NCI-H82 (cell line): ENCODE measurements around the gene RCCD1.

Experiments used
- DNase-seq: peaks from one replicate; lab custom pipeline; 2025; lab: John Stamatoyannopoulos, UW

Gene RCCD1

DNA sequence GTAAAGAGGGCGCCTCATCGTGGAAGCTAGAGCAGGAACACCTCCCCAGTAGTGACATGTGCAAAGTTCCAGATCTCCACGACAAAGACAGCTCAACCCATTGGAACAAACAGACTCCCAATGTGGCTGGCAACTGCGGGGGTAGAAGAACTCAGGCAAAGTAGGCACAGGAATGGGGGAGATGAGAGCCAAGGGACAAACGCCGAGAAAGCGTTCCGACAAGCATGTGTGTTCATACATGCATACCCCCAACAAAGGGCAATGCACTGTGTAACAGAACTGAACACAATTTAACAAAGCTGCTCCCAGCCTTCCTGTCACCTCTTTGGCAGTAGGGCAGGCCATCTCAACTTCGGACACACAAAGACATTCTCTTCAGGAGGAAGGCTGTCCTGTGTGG, 11.6 kb downstream of the RCCD1 start:
- DNase-seq = no peak

DNA sequence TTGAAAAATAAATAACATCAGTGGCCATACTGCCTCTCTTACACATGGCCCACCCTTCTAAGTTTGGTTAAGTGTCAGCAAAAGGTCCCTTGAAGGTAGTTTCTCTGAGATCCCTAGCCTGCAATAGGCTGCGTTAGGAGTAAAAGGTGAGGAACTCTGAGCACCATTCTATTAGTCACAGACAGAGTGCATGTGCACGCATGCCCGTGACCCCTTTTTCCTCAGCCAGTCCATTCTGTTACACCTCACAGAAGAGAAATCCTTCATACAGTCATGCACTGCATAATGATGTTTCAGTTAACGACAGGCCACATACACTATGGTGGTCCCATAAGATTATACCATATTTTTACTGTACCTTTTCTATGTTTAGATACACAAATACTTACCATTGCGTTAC, 12.5 kb downstream of the RCCD1 start:
- DNase-seq = no peak

DNA sequence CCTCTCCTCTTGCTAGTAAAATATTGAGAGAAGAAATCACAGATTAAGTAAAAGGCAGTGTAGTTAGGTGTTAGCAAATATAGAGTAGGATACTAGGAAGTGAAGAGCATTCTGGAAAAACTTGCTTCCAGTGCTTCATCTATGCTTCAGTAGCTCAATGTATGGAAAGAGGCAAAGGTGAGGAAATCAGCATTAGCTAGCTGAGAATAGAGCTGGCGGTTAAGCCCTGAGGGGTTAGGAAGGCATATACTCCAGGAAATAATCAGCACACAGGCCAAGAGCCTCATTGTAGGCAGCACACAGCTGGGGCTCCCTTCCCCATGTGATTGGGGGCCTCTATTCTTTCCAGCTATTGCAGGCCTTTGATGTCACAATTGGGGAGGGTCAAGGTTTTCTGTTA, 13.8 kb downstream of the RCCD1 start:
- no peak for DNase-seq

DNA sequence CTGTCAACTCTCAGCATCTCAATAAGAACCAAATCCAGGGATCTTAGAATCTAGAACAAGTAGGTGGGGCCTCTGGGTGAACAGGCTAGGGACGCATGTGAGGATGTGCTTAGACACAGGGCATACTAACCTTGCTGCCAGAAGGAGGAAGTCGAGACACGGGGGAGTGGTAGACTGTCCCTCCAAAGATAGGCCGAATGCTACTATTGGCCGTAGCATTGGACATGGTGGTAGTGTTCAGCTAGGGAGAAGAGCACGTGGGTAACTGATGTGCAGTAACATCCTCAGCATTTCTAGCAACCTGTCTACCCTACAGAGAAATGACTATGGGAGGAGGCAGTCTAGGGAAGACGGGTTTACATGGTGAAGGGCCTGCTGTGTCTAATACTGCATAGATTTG, 15.6 kb downstream of the RCCD1 start:
- no peak for DNase-seq

DNA sequence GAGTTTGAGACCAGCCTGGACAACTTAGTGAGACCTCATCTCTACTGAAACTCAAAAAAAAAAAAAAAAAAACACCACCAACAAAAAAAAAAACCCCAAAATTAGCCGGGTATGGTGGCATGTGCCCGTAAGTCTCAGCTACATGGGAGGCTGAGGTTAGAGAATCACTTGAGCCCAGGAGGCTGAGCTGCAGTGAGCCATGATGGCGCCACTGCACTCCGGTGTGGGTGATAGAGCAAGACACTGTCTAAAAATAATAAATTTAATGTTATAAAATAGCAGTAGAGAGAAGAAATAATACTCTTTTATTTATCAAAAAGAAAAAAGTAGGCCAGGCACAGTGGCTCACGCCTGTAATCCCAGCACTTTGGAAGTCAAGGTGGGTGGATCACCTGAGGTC, 17.4 kb downstream of the RCCD1 start:
- DNase-seq = no peak

DNA sequence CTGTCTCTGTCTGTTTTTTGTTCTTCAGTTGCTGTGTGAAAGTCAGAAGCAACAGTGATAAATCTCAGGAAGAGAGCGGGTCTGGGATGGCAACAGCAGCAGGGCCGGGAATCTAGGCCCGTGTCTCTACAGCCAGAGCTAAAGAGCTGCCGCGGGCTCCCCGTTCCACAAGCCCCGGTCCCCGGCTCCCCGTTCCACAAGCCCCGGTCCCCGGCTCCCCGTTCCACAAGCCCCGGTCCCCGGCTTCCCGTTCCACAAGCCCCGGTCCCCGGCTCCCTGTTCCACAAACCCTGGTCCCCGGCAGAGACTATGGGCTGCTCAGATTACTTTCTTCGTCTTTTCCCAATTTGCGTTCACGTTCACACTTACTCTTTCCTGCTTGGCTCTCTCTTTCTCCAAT, 19.5 kb downstream of the RCCD1 start:
- no peak for DNase-seq

DNA sequence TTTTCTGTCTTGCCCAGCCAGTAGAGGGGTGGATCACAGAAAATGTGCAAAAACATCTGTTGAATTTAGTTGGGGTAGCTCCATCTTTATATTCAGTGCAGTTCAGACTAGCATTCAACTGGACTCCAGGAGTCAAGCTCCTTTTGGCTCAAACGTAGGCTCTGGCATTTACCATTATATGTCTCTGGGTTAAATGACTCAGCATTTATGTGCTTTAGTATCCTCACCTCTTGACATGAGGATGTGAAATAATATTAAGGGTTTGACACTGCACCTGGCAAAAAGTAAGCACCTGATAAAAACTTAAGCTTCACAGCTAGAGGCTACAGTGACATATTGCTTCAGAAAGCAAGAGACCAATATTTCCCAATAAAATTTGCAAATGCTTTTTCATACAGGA, 24.9 kb downstream of the RCCD1 start:
- DNase-seq = no peak

DNA sequence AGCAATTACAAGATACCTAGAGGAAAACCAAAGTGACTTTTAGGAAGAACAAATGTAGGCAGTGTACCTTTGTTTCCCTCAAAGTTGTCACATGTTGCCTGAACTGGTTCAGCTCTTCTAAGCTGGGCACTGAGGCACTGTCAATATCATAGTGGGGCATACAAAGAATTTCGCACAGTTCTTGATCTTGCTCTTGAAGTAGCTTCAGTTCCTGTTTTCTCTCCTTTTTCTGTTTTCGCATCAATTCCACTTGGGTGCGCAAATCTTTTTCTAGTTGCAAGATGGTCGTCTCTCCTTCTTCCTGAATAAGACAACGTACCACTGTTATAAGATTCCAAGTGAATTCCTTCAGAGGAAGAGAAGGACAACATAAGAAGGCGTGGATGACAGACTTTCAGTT, 27.0 kb downstream of the RCCD1 start:
- DNase-seq = no peak

DNA sequence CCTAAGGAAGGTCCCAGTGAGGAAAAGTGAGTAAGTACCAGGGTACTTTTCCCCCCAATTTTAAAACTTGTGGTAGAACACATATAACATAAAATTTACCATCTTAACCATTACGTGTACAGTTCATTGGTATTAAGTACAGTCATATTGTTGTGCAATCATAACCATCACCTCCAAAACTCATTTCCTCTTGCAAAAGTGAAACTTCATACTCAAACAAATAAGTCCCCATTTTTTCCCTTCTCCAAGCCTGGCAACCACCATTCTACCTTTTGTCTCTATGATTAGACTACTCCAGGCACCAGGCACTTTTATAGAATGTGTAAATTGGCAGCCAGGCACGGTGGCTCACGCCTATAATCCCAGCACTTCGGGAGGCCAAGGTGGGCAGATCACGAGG, 27.5 kb downstream of the RCCD1 start:
- no peak for DNase-seq

DNA sequence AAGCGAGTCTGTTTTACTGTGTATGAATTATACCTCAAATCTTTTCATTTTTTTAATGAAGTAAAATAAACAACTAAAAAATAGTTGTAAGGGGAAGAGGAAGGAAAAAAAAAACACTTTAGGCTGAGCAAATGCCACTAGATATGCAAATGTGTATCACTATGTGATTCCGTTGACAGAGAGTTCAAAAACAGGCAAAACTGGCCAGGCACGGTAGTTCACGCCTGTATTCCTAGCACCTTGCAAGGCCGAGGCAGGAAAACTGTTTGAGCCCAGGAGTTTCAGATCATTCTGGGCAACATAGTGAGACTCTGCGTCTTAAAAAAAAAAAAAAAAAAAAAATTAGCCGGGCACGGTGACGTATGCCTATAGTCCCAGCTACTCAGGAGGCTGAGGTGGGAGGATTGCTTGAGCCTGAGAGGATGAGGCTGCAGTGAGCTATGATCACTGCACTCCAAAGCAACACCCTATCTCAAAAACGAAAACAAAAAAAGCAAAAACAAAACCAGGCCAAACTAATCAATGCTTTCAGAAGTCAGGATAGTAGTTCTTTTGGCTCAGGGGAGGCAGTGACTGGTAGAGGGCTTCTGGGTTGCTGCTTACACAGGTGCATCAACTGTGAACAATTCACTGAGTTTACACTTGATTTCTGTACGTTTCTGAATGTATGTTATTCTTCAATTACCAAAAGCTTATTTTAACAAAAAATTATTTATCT, 32.3 kb downstream of the RCCD1 start:
- no peak for DNase-seq

DNA sequence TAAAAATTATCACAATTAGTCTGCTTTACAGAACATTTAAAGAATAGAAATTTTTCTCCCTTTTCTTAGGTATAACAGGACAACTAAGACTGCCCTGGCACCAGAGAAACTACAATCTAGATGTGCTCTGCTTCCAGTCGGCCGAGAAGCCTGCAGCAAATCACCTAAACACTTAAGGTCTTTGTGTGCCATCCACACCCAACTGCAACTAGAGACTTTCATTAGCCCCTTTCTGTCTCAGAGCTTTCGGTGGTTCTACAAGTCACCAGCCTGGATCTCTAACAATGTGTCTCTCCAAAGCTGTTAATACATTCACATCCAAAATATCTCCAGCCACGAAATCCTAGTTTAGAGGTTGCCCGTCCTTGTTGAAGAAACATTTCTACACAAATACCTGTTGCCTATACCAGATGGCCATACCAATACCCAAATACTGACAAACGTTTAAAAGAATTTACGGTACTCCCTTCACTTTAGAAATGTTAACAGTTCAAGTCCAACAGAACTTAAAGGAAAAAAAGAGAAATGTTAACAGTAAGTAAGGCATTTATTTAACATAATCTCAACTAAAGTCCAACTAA, 33.0 kb downstream of the RCCD1 start:
- DNase-seq = no peak

DNA sequence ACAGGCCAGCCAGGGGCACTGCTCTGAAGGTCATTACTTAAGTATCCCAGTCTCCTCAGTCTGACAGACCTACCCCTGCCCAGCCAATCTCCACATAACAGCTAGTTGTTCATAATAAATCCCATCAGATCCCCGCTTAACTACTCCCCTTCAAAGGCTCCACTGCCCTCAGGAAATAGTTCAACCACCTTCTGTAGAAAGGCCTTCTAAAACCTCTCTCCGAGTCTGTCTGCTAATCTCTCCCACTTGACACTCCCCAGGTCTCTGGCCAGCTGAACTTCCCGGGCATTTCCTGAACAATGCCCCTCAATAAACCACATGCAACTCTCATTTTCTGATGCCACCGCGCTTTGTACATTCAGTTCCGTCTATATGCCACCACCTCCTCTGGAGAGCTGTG, 33.6 kb downstream of the RCCD1 start:
- DNase-seq = peak; percentile 69

DNA sequence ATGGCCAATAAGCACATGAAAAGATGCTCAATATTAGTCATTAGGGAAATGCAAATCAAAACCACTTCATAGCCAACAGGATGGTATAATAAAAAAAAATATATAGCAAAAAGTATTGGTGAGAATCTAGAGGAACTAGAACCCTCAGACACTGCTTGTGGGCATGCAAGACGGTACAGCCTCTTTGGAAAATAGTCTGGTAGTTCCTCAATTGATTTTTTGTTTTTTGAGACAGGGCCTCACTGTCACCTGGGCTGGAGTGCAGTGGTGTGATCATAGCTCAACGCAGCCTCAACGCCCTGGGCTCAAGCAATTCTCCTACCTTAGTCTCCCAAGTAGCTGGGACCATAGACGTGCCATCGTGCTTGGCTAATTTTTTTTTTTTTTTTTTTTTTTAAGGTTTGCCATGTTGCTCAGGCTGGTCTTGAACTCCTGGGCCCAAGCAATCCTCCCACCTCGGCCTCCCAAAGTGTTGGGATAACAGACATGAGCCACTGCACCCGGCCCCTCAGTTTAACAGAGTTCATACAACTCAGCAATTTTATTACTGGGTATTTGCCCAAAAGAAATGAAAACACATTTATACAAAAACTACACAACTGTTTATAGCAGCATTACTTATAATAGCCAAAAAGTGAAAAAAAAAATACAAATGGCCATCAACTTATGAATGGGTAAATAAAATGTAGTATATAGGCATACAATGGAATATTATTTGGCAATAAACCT, 34.5 kb downstream of the RCCD1 start:
- DNase-seq = no peak

DNA sequence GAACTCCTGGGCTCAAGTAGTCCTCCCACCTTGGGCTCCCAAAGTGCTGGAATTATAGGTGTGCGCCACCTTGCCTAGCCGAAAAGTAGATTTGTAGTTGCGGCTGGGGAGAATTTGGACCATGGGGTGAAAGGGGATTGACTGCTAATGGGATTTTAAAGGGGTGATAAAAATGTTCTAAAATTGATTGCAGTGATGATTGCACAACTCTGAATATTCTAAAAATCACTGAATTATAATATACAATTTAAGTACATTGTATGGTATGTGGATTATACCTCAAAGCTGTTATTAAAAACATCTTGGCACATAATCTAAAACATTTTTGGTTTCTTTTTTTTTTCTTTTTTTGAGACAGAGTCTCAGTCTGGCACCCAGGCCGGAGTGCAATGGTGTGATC, 35.8 kb downstream of the RCCD1 start:
- DNase-seq = no peak

DNA sequence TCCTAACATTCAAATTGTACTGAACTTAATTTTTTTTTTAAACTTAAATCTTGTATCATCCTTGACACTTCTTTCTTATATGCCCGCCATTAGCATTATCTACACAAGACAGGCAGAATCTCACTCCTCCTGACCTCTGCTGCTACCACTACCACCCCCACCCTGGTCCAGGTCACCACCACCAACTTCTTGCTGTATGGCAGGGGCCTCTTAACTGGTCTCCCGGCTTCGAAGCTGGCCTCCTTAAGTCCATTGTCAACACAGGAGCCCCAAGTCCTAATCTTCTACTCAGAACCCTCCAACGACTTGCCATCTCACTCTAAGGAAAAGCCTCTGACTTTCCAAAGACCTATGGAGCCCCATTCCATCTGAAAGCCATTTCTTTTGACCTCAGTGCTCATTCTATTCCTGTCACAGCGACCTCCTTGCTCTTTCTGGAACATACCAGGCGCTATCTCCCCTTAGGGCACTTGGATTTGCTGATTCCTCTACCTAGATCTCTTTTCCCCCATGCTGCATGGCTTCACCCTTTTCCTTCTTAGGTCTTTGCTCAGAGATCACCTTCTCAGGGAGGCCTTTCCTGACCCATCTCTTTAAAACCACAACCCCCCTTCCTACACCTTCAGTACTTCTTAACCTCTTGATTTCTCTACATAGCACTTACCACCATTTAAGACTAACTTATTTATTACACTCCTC, 37.1 kb downstream of the RCCD1 start:
- peak; percentile 13 for DNase-seq

DNA sequence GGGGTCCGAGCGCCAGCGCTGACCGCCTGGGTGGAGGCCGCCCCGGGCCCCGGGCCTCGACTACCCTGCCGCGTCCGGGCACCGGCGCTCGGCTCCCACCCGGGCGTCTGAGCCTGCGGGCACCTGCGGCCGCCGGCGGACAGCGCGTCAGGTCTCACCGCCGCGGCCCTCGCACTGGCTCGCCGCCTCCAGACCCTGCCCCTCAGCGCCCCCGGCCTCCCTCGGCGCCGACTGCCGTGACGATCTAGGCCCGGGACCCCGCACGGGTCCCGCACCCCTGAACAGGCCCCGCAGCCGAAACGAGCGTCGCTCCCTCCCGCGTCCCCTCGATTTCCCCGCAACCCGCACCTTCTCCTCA, 39.4 kb downstream of the RCCD1 start:
- DNase-seq = peak; percentile 47

DNA sequence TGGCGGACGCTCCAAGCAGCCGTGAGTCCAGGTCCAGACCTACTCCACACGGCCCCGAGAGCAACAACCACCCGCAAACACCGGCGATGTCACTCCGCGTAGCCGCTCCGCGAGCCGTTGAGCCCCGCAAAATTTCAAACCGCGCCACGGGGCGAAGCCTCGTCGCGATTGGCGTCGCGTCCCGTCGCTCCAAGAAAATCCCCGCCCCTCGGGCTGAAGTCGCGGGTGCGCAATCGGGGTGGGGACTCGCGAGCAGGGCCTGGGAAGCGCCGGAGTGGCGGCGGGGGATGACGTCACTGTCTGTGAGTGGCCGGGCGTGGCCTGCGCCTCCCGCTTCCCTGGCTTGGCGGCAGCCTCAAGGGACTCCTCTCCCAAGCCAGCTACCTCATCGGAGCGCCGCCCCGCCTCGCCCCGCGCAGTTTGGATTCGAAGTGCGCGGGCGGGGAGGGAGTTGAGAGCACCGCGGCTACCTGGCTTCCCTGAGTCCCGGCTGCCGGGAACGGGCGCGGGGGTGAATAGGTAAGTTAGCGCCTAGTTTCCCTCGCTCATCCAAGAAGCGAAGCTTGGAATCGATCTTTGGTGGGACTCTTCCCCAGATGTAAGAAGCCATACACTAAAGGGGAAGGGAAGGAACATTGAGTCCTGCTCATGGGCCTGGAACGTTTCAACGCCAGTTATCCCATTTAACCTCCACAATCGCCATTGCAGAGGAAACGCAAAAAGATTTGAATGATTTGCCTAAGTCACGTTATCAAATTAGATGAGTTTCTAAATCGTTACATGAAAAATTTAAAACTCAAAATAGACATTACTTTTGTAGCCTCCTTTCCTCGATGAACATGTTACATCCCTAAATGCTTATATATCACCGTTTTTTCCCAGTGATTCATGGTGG, 40.0 kb downstream of the RCCD1 start, which contains the start of gene PRC1:
TSS of gene PRC1 (minus strand) at position 119 of the 895 bp plus-strand sequence. CDS start at position 1, 118 bp downstream.
- peak; percentile 99 for DNase-seq

DNA sequence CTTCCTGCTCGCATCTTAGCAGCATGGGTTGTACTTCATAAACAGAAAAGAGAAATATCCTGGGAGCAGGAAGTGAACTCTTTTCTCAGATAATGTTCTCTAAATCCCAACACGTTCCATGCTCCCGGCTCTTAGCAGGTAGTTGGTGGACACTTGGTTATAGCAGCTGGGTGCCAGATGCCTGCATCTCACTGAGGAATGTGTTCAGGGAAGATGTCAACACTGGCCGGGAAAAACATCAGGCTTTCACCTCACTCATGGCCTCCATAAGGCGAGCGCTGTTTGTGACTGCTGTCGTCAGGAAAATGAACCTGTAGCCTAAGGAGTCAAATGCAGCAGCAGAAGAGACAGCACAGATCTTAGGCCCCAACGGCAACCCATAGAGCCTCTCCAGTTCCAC, 44.1 kb downstream of the RCCD1 start:
- no peak for DNase-seq

DNA sequence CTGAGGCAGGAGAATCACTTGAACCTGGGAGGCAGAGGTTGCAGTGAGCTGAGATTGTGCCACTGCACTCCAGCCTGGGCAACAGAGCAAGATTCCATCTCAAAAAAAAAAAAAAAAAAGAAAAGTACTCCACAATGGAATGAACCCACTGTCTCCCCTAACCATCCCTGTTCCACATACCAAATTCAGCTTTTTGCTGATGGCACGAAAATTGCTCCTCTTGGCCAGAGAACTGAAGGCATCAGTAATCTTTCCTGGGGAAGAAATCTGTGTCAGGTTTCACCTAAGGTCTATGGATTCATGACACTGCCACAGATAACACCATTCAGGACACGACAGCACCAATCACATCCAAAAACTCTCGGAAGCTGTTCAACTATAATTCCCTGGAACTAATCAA, 46.5 kb downstream of the RCCD1 start:
- DNase-seq = no peak

DNA sequence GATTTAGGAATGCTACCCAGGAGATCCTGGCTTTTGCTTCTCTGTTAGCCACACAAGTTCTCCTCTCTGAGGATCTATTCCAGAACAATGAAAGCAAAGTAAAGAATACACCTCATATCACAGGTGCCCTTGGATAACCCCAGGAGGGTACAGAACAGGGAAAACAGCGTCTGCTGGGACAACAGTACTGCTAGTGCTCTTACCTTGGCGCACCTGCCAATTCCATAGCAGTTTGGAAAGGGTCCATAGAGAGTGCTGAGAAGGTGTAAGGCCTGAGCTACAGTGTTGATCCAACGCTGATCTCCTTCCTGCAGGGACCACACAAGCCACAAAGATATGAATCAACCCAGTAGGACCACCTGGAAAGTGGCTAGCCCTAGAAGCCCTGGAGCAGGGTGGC, 52.6 kb downstream of the RCCD1 start:
- no peak for DNase-seq
